Testis (tissue), 2 donors: Measurements from ENCODE around the gene OAS1.

ENCODE experiments used
- CTCF ChIP-seq, 3 experiments: fragments of 450-650 bp in 2 of 3; fragments of 200-600 bp in 1 of 3; sonication (generic) in 1 of 3; IDR thresholded peaks; one replicate each; pipeline ENCODE4 v1.5.1; 2016 to 2019; ENCODE audit warnings: antibody characterized with exemption in 3 of 3, mild to moderate bottlenecking in 2 of 3, moderate library complexity in 1 of 3
- POLR2A ChIP-seq: fragments of 450-650 bp; IDR thresholded peaks from one replicate; pipeline ENCODE4 v1.6.1; 2017; ENCODE audit warnings: antibody characterized with exemption, mild to moderate bottlenecking, moderate library complexity

DNA sequence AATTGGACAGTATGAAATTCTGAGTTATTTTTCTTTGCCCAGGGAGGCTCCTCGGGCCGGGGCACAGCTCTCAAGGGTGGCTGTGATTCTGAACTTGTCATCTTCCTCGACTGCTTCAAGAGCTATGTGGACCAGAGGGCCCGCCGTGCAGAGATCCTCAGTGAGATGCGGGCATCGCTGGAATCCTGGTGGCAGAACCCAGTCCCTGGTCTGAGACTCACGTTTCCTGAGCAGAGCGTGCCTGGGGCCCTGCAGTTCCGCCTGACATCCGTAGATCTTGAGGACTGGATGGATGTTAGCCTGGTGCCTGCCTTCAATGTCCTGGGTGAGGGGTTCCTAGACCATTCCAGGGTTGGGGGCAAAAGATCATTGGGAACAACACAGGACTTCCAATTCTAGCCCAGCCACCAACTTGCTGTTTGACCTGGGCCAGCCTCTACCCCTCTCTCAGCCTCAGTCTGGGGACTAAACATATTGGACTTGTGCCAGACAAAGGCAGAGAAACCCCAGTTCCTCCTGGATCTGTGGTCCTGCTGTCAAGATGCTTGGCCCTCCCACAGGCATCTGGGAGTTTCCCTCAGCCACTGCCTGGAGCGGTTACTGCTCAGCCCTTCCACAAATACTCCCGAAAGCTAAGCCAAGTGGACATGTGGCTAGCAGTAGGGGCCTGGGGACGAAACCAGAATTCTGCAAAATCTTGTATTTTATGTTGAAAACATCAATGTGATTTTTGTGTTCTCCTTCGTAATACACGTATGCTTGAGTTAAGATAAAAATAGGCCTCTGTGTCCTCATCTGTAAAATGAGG lies 35.0 kb downstream of the OAS1 start:
- TF ChIP-seq POLR2A: no peak
- TF ChIP-seq CTCF (IDR thresholded peaks at IDR 0.05): no peak
